Adrenal gland (tissue), 12 donors: ENCODE data around the gene CYB5R2. TPM values are rescaled to one million over a fixed set of nuclear protein-coding genes. Genes with fewer than 3 reads are reported as not detected.
A peak's percentile ranks its signal among the peaks of the same experiment; 100 is the strongest.

Source experiments
- DNase-seq, 7 donors: peaks; one replicate each; pipeline ENCODE4 v3.0.0-alpha.2; 2019 to 2020
- H3K27ac ChIP-seq, 5 donors: fragments of 200-600 bp; sonication (generic) in 4 of 5; 1 replicate in 3 of 5; 2 replicates in 2 of 5; pipeline versions ENCODE4 v1.5.1 to v1.8.0; 2016 to 2020; ENCODE audit warnings: mild to moderate bottlenecking in 1 of 5
- H3K27me3 ChIP-seq: fragments of 200-600 bp; 2 replicates; pipeline ENCODE4 v1.8.0; 2021
- H3K36me3 ChIP-seq, 2 donors: fragments of 200-600 bp; replicated peaks in 1 of 2; 1 replicate in 1 of 2; 2 replicates in 1 of 2; pipeline versions ENCODE4 v1.5.1 to v1.8.0; 2018 to 2022
- H3K4me1 ChIP-seq, 2 donors: fragments of 200-600 bp; replicated peaks in 1 of 2; 1 replicate in 1 of 2; 2 replicates in 1 of 2; pipeline versions ENCODE4 v1.5.1 to v1.8.0; 2018 to 2021
- H3K4me3 ChIP-seq, 4 donors: fragments of 200-600 bp; sonication (generic) in 3 of 4; one replicate each; pipeline ENCODE4 v1.5.1; 2016 to 2018
- H3K9me3 ChIP-seq, 3 donors: fragments of 200-600 bp; sonication (generic) in 1 of 3; replicated peaks in 1 of 3; 1 replicate in 2 of 3; 2 replicates in 1 of 3; pipeline versions ENCODE4 v1.5.1 to v1.8.0; 2016 to 2021
- CTCF ChIP-seq, 6 experiments: fragments of 450-650 bp in 4 of 6; fragments of 200-600 bp in 2 of 6; sonication (generic) in 1 of 6; IDR thresholded peaks; 1 replicate in 5 of 6; 2 replicates in 1 of 6; pipeline versions ENCODE4 v1.5.1 to v1.8.0; 2016 to 2021; ENCODE audit warnings: antibody characterized with exemption in 6 of 6, mild to moderate bottlenecking in 2 of 6, moderate library complexity in 1 of 6
- POLR2A ChIP-seq, 2 donors: fragments of 450-650 bp; IDR thresholded peaks; one replicate each; pipeline ENCODE4 v1.6.1; 2017; ENCODE audit warnings: antibody characterized with exemption in 2 of 2, mild to moderate bottlenecking in 2 of 2, moderate library complexity in 1 of 2
- WGBS, 4 donors: extraction: QIAGEN DNeasy Blood & Tissue Kit in 2 of 4; methylation state at CpG; one replicate each; pipeline versions ENCODE4 v1.1.5 to v1.1.7; 2013 to 2017; 5-methylcytosine and 5-hydroxymethylcytosine counted together
- intact Hi-C, 2 donors: fragments of 100-400 bp; cut with DNase I; formaldehyde crosslinking; loops; one replicate each; pipeline versions ENCODE4 v1.14.1 to v1.15.0; 2022 to 2023
- polyA plus RNA-seq, 3 donors: library from polyadenylated mRNA; stranded (reverse); fragments of 200-250 nt in 2 of 3; fragments of 350-450 nt in 1 of 3; fragmentation: Illumina TruSeq in 1 of 3; extraction: RNeasy Lipid Tissue Mini Kit (QIAGEN cat#74804) in 1 of 3; gene quantifications; one replicate each; pipeline ENCODE4 v1.2.3, GENCODE V29; 2013 to 2014
- total RNA-seq, 9 donors: library from RNA; depleted of rRNA in 4 of 9; stranded (reverse); fragments of >200 nt in 4 of 9; fragments of 120-200 nt in 1 of 9; fragmentation: NEBNext Ultra II Directional in 1 of 9; extraction: Animal tissue kit (Norgen Biotek cat#: 25700) in 1 of 9; gene quantifications; one replicate each; pipeline versions ENCODE4 v1.1.0 to v1.2.4, GENCODE V29; 2013 to 2023
- donor health status: healthy with polysubstance abuse.
- donor health status: Bipolar disorder and iron deficiency.
- donor health status: DM: yes; HTN: yes; CAD: no.
- donor health status: DM: no; HTN: no; CAD: no.
- donor health status: DM: no; HTN: no; CAD: no.
- donor health status: DM: yes; HTN: yes; CAD: no.

Gene CYB5R2
- total and polyA plus RNA-seq, 12 donors, result 1.6 to 23.8 (median 5.0) TPM

- no peaks in the 10 kb centered on the region for H3K27me3 ChIP-seq
- intact Hi-C loops, result no loop called here
- H3K4me3 ChIP-seq, result no peak overlapping the region
- H3K4me1 ChIP-seq, result no peaks in the 10 kb centered on the region
- 90 to 94% (median 92%) methylated on average over 2 of the region's 2 CpGs for WGBS, 4 donors
- DNase-seq, result no peak
- H3K36me3 ChIP-seq, result peaks cover 0 to 34% of the 10 kb centered on the region in 2 donors
- no peaks in the 10 kb centered on the region for H3K9me3 ChIP-seq
- no peak overlapping the region for H3K27ac ChIP-seq
- TF ChIP-seq POLR2A (IDR thresholded peaks at IDR 0.05) (no peak), CTCF (IDR thresholded peaks at IDR 0.05) (no peak)
These were observed 41.1 kb downstream of the CYB5R2 start for GRCh38 chr11:7632211-7632610.

GRCh38 chr11:7630002-7630401, 43.3 kb downstream of the CYB5R2 start:
- no peak for TF ChIP-seq POLR2A (IDR thresholded peaks at IDR 0.05)
- no peak for TF ChIP-seq CTCF (IDR thresholded peaks at IDR 0.05)
- Histone ChIP-seq H3K27me3 (no peaks in the 10 kb centered on the region), H3K4me3 (no peak overlapping the region), H3K36me3 (peaks cover 0 to 30% of the 10 kb centered on the region in 2 donors), H3K9me3 (no peaks in the 10 kb centered on the region), H3K4me1 (no peaks in the 10 kb centered on the region), H3K27ac (no peak overlapping the region)
- intact Hi-C loops, result no loop called here
- peak in 6 of 7 donors; percentile 21 to 75 (median 48) for DNase-seq
- 86 to 91% (median 87%) methylated on average over 1 to 2 of the region's 2 CpGs for WGBS, 4 donors

- TF ChIP-seq POLR2A (IDR thresholded peaks at IDR 0.05) (no peak), CTCF (IDR thresholded peaks at IDR 0.05) (no peak)
- peaks cover 0 to 19% of the 10 kb centered on the region in 2 donors for H3K36me3 ChIP-seq
These were observed 44.6 kb downstream of the CYB5R2 start for GRCh38 chr11:7628660-7629059.

GRCh38 chr11:7622721-7623120, 50.6 kb downstream of the CYB5R2 start:
- intact Hi-C loops, result no loop called here
- no peaks in the 10 kb centered on the region for H3K9me3 ChIP-seq
- H3K36me3 ChIP-seq, result peaks cover 0 to 3% of the 10 kb centered on the region in 2 donors
- H3K27ac ChIP-seq, result no peak overlapping the region
- TF ChIP-seq POLR2A (IDR thresholded peaks at IDR 0.05), result no peak
- no peak for TF ChIP-seq CTCF (IDR thresholded peaks at IDR 0.05)
- no peaks in the 10 kb centered on the region for H3K4me1 ChIP-seq
- no peak overlapping the region for H3K4me3 ChIP-seq
- WGBS, 4 donors, result 93 to 100% (median 97%) methylated on average over 2 of the region's 2 CpGs
- DNase-seq, result no peak
- H3K27me3 ChIP-seq, result no peaks in the 10 kb centered on the region

More at GRCh38 chr11:7628660-7629059, 44.6 kb downstream of the CYB5R2 start:
- Histone ChIP-seq H3K9me3 (no peaks in the 10 kb centered on the region), H3K4me1 (no peaks in the 10 kb centered on the region), H3K27ac (no peak overlapping the region), H3K27me3 (no peaks in the 10 kb centered on the region), H3K4me3 (no peak overlapping the region)
- intact Hi-C loops, result no loop called here
- no peak for DNase-seq
- WGBS, 4 donors, result 68 to 82% (median 72%) methylated on average over 3 of the region's 3 CpGs
